Dermis microvascular lymphatic vessel endothelial cell (primary cell): Measurements from ENCODE around the gene TLDC2. TPM values are rescaled to one million over a fixed set of nuclear protein-coding genes. Genes with fewer than 3 reads are reported as not detected.

Experiments used
- total RNA-seq: library from RNA; depleted of rRNA; stranded (reverse); fragments of >200 nt; gene quantifications from 2 replicates; pipeline ENCODE4 v1.2.1, GENCODE V29; 2014

TLDC2 gene
- total RNA-seq, 1 donor from 2014 or later, result 0.13 TPM

Other genes starting within 250 kb of the TLDC2 start
- gene SLA2, start 229.9 kb upstream of the TLDC2 start, total RNA-seq, result not detected in 2 replicates
- gene NDRG3, start 130.0 kb upstream of the TLDC2 start, total RNA-seq, result 28.3 and 28.9 TPM in 2 replicates
- 16.4 and 18.7 TPM in 2 replicates for gene DSN1, start 102.4 kb upstream of the TLDC2 start, total RNA-seq
- 19.1 and 20.5 TPM in 2 replicates for gene SAMHD1, start 75.6 kb downstream of the TLDC2 start, total RNA-seq
- gene RBL1, start 219.9 kb downstream of the TLDC2 start, total RNA-seq, result 3.0 and 7.1 TPM in 2 replicates